Dermis microvascular lymphatic vessel endothelial cell (primary cell): ENCODE measurements around the gene ITSN1. TPM values are rescaled to one million over a fixed set of nuclear protein-coding genes. Genes with fewer than 3 reads are reported as not detected.

Source experiments
- DNase-seq, 2 donors: peaks; one replicate each; pipeline versions ENCODE4 v3.0.0 to v3.0.0-alpha.2; 2010; ENCODE audit warnings: low read depth in 2 of 2
- total RNA-seq: library from RNA; depleted of rRNA; stranded (reverse); fragments of >200 nt; gene quantifications from 2 replicates; pipeline ENCODE4 v1.2.1, GENCODE V29; 2014

ITSN1 gene
- total RNA-seq, 1 donor from 2014 or later: 46.7 TPM

GRCh38 chr21:33808715-33809367, 166.5 kb downstream of the ITSN1 start:
- DNase-seq: no peak

- DNase-seq: no peak
These were observed 168.5 kb downstream of the ITSN1 start for GRCh38 chr21:33810766-33811165.

- DNase-seq: peak; percentile 43 to 72
These were observed 169.1 kb downstream of the ITSN1 start for GRCh38 chr21:33811167-33812010.

GRCh38 chr21:33813832-33814365, 171.6 kb downstream of the ITSN1 start:
- DNase-seq: no peak

- no peak for DNase-seq
These were observed 172.9 kb downstream of the ITSN1 start for GRCh38 chr21:33815143-33815707.

GRCh38 chr21:33816174-33816573, 173.9 kb downstream of the ITSN1 start:
- DNase-seq: no peak

GRCh38 chr21:33817138-33817537, 174.8 kb downstream of the ITSN1 start:
- DNase-seq: no peak

GRCh38 chr21:33817663-33818451, 175.6 kb downstream of the ITSN1 start:
- DNase-seq: peak; percentile 9 to 18

- no peak for DNase-seq
These were observed 178.0 kb downstream of the ITSN1 start for GRCh38 chr21:33820230-33820770.

- DNase-seq: no peak
These were observed 178.5 kb downstream of the ITSN1 start for GRCh38 chr21:33820798-33821197.

- no peak for DNase-seq
These were observed 179.4 kb downstream of the ITSN1 start for GRCh38 chr21:33821503-33822322.

GRCh38 chr21:33824156-33824941, 182.0 kb downstream of the ITSN1 start:
- DNase-seq: no peak

GRCh38 chr21:33825419-33825818, 183.1 kb downstream of the ITSN1 start:
- DNase-seq: no peak

- no peak for DNase-seq
These were observed 183.6 kb downstream of the ITSN1 start for GRCh38 chr21:33825915-33826314.

- no peak for DNase-seq
These were observed 185.8 kb downstream of the ITSN1 start for GRCh38 chr21:33828083-33828482.

GRCh38 chr21:33828577-33828976, 186.3 kb downstream of the ITSN1 start:
- no peak for DNase-seq

GRCh38 chr21:33829844-33830243, 187.5 kb downstream of the ITSN1 start:
- DNase-seq: no peak

- no peak for DNase-seq
These were observed 189.8 kb downstream of the ITSN1 start for GRCh38 chr21:33831962-33832659.
